ENCODE results near the gene DIP2B. TPM values are rescaled to one million over a fixed set of nuclear protein-coding genes. Genes with fewer than 3 reads are reported as not detected.

The DIP2B gene
- total RNA-seq, 1 experiment from 2014 or later = 20.0 TPM

DNA sequence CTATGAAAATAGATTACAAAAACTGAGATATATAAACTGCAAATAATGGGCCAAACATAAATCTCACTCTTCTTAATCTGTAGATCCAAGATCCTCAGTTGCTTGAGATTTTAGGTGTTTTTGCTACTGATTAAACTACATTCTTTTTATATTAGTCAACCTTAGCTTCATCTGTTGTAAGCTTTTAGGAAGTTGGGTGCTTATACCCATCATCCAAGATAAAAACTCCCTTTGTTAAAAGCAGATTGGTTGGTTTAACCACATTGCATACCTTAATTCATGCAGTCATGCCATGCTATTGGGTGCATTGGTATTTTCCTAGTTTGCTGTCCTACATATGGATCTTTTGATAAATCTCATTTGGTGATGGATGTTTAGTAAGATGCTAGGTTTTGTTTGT lies 46.2 kb upstream of the DIP2B start:
- Histone ChIP-seq H2AFZ (ENCODE audit: low read length) (no peak overlapping the region), H3K14ac (ENCODE audit: insufficient read depth, low read length) (no peak overlapping the region), H4K5ac (ENCODE audit: insufficient read length, low read depth, low read length) (no peak overlapping the region), H3K4me2 (ENCODE audit: insufficient read depth, insufficient read length, low read length) (no peak overlapping the region), H3K23me2 (ENCODE audit: insufficient read length, low read depth, low read length, poor library complexity, severe bottlenecking) (no peaks in the 10 kb centered on the region), H2BK20ac (ENCODE audit: low read depth, low read length, poor library complexity, severe bottlenecking) (no peak overlapping the region), H4K8ac (replicated peaks; ENCODE audit: insufficient read length, low read depth, low read length) (no peak overlapping the region), H3T11ph (ENCODE audit: low read length) (no peak overlapping the region), H3K18ac (ENCODE audit: insufficient read length, low read depth, low read length) (no peak overlapping the region), H2AK5ac (ENCODE audit: insufficient read length, low read length) (no peak overlapping the region), H2BK5ac (ENCODE audit: insufficient read length, low read length) (no peak overlapping the region), H3K27ac (ENCODE audit: insufficient read length, low read depth, low read length) (no peak overlapping the region), H3K4me1 (ENCODE audit: insufficient read depth, low read length) (no peaks in the 10 kb centered on the region), H3K79me1 (ENCODE audit: insufficient read depth, low read depth, low read length, poor library complexity, severe bottlenecking) (no peaks in the 10 kb centered on the region), H2BK120ac (ENCODE audit: low read depth, low read length, poor library complexity, severe bottlenecking) (no peak overlapping the region), H3K56ac (ENCODE audit: insufficient read length, low read depth, low read length) (no peak overlapping the region), H2BK15ac (ENCODE audit: low read depth, low read length) (no peak overlapping the region), H3K4ac (ENCODE audit: low read depth, low read length) (no peak overlapping the region), H3K79me2 (ENCODE audit: insufficient read depth, low read length) (no peaks in the 10 kb centered on the region), H3K27me3 (ENCODE audit: insufficient read depth, low read length) (no peaks in the 10 kb centered on the region), H3K9ac (ENCODE audit: extremely low read depth, insufficient read length, low read length) (no peak overlapping the region), H2BK12ac (ENCODE audit: insufficient read length, low read depth, low read length) (no peak overlapping the region), H4K91ac (ENCODE audit: insufficient read length, low read depth, low read length) (no peak overlapping the region), H4K20me1 (ENCODE audit: control insufficient read depth, insufficient read depth, insufficient read length) (no peaks in the 10 kb centered on the region), H3K9me3 (ENCODE audit: control insufficient read depth, low read depth, low read length) (no peaks in the 10 kb centered on the region), H3K23ac (ENCODE audit: insufficient read length, low read depth, low read length) (no peak overlapping the region)
- Mint-ChIP-seq H3K9me3 (no peaks in the 10 kb centered on the region; a peak in 1 of 5 replicates), H3K4me1 (no peaks in the 10 kb centered on the region), H3K27me3 (ENCODE audit: low read depth) (no peaks in the 10 kb centered on the region), H3K4me3 (no peak overlapping the region), H3K27ac (no peak overlapping the region; a peak in 1 of 7 replicates), H3K36me3 (ENCODE audit: insufficient read depth in 1 of 3, low read depth in 3 of 3) (peaks cover 37 to 71% (median 38%) of the 10 kb centered on the region in 3 experiments; a peak in 6 of 7 replicates)
- TF ChIP-seq, protein P1, sequence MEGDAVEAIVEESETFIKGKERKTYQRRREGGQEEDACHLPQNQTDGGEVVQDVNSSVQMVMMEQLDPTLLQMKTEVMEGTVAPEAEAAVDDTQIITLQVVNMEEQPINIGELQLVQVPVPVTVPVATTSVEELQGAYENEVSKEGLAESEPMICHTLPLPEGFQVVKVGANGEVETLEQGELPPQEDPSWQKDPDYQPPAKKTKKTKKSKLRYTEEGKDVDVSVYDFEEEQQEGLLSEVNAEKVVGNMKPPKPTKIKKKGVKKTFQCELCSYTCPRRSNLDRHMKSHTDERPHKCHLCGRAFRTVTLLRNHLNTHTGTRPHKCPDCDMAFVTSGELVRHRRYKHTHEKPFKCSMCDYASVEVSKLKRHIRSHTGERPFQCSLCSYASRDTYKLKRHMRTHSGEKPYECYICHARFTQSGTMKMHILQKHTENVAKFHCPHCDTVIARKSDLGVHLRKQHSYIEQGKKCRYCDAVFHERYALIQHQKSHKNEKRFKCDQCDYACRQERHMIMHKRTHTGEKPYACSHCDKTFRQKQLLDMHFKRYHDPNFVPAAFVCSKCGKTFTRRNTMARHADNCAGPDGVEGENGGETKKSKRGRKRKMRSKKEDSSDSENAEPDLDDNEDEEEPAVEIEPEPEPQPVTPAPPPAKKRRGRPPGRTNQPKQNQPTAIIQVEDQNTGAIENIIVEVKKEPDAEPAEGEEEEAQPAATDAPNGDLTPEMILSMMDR (conservative IDR thresholded peaks at IDR 0.05) = no peak
- DNase-seq = no peak

Data from H9 (cell line).